CD1c-positive myeloid dendritic cell (primary cell): ENCODE data around the gene NCAN.
"Not testable (repeated sequence)": the region's sequence is repeated elsewhere in the genome, so short reads cannot be mapped to it uniquely, and the experiment has no call there.

Experiments used
- DNase-seq: peaks from one replicate; pipeline ENCODE4 v3.0.0-alpha.2; 2016; ENCODE audit errors: extremely low spot score

Gene NCAN

DNA sequence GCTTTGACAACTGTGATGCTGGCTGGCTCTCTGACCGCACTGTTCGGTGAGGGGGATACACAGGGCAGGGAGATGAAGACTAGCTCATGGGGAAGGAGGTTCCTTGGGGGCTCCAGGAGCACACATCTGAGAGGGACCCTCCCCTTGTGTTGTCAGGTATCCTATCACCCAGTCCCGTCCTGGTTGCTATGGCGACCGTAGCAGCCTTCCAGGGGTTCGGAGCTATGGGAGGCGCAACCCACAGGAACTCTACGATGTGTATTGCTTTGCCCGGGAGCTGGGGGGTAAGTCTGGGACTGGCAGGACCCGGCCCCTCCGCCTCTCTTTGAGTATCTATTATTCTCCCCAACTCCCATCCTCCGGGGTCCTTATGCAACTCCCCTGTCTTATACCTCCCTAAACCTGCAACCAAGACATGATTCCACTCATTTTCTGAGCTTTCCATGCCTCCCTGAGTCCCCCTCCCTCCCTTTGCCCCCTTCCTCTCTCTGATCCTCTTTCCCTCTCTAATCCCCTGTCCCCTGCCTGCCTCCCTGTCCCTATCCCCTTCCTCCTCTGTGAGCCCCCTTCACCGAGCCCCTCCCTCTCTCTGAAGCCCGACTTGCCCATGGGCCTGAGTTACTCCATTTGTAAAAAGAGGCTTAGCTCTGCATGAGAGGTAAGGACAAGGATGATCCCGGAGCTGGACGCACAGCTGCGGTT lies 12.5 kb downstream of the NCAN start:
- DNase-seq = no peak

- peak; percentile 90 for DNase-seq
Measured at GRCh38 chr19:19224852-19225494, 13.2 kb downstream of the NCAN start.

DNA sequence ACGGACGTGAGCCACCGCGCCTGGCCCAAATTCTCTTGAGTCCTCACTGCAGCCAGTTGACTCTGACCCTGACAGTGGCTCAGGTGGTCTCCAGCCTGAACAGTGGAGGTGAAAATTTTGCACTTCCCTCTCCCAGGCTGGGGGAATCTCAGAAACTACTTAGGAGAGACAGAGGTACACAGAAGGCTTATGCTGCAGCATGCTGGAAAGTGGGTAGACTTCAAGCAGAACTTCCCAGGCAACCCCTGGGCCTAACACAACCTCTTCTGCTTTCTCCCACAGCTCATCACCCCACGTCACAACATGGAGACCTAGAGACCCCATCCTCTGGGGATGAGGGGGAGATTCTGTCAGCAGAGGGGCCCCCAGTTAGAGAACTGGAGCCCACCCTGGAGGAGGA lies 14.4 kb downstream of the NCAN start:
- no peak for DNase-seq

DNA sequence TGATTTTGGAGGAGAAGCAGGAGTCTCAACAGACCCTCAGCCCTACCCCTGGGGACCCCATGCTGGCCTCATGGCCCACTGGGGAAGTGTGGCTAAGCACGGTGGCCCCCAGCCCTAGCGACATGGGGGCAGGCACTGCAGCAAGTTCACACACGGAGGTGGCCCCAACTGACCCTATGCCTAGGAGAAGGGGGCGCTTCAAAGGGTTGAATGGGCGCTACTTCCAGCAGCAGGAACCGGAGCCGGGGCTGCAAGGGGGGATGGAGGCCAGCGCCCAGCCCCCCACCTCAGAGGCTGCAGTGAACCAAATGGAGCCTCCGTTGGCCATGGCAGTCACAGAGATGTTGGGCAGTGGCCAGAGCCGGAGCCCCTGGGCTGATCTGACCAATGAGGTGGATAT lies 14.9 kb downstream of the NCAN start:
- DNase-seq = no peak

DNA sequence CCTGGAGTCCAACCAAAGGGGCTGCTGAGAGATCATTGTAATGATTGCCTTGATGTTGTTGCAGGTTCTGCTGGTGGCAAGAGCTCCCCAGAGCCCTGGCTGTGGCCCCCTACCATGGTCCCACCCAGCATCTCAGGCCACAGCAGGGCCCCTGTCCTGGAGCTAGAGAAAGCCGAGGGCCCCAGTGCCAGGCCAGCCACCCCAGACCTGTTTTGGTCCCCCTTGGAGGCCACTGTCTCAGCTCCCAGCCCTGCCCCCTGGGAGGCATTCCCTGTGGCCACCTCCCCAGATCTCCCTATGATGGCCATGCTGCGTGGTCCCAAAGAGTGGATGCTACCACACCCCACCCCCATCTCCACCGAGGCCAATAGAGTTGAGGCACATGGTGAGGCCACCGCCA lies 15.5 kb downstream of the NCAN start:
- no peak for DNase-seq

DNA sequence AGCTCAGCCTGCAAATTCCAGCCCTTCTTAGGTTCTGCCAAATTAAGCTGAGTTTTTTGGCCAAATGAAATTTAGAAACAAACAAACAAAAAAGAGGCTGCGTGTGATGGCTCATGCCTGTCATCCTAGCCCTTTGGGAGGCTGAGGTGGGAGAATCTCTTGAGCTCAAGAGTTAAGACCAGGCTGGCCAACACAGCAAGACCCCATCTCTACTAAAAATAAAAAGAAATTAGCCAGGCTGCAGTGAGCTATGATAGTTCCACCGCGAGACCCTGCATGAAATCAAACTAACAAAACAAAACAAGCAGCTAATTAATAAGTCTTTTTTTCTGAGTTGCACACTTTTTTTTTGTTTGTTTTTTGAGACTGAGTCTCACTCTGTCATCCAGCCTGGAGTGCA lies 17.9 kb downstream of the NCAN start:
- no peak for DNase-seq

DNA sequence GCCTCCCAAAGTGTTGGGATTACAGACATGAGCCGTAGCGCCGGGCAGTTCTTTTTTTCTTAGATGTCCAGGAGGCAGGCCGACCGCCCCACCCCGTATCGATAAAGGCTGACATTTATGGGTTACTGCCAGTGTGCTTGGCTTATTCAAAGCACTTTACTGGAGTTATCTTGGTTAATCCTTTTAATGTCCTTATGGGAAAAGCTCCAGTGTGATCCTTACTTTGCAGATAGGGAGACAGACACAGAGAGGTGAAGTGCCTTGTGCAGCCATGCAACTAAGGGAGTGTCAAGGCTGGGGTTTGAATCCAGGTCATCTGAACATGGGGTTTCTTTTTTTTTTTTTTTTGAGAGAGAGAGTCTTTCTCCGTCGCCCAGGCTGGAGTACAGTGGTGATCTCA lies 19.2 kb downstream of the NCAN start:
- DNase-seq = no peak

GRCh38 chr19:19232261-19232721 lies 20.5 kb downstream of the NCAN start:
- no peak for DNase-seq

DNA sequence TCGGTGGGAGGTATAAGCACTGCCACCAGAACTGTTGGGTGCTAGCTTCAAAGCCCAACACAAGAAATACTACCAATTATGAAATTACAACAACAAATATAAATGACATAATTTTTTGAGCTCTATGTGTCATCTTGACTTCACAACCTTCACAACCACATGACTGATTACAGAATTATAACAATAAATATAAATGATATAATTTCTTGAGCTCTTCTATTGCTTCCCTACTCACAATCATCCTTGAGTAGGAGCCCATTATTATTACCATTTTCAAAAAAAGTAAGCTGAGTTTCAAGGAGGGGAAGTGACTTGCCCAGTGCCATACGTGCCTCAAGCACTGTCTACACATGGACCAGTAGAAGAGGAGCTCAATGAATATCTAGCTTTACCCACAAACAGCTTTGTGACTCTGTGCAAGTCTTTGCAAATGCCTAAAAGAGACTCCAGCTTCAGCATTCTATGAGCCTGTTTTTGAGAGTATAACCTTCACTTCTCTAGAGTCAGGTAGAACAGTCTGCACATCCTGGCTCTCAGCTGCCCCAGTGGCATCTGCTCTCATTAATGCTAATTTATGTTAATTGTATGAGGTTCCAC lies 22.6 kb downstream of the NCAN start:
- no peak for DNase-seq

GRCh38 chr19:19236173-19236572 lies 24.4 kb downstream of the NCAN start:
- no peak for DNase-seq

DNA sequence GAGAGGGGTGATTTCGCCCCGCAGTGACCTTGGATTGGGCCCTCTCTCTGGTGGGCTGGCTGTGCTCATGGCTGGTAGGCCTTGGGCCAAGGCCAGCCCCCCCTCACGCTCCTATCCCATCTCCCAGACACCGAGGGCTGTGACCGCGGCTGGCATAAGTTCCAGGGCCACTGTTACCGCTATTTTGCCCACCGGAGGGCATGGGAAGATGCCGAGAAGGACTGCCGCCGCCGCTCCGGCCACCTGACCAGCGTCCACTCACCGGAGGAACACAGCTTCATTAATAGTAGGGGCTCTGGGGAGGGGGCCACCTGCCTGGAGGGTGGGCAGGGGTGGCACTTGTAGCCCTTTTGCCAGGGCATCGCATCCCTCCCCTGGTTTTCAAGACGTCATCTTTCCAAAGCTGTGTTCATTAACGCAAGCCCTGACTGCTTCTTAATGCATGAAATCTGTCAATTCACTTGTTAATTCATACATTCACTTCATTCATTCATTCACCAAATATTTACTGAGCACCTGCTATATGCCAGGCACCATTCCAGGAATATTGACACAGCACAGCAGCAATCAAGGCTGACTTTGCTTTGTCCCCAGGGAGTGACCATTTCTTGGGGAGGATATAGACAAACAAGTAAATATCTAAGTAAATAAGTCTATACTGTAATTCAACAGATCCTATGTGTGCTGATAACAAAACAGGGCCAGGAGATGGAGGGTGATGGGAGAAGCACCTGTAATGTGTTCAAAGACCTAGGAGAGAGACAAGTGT lies 26.6 kb downstream of the NCAN start:
- DNase-seq = no peak

DNA sequence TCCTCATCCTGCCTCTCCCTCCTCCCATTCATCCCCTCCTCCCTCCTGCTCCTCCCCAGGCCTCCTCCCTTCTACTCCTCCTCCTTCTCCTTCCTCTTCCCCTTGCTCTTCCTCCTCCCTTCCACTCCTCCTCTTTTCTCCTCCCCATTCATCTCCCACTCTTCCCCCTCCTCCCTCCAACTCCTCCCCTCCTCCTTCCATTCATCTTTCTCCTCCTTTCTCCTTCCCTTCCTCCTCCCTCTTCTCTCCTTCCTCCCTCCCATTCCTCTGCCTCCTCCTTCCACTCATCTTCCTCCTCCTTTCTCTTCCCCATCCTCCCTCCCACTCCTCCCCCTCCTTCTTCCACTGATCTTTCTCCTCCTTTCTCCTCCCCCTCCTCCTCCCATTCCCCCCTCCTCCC lies 27.9 kb downstream of the NCAN start:
- DNase-seq = no peak

DNA sequence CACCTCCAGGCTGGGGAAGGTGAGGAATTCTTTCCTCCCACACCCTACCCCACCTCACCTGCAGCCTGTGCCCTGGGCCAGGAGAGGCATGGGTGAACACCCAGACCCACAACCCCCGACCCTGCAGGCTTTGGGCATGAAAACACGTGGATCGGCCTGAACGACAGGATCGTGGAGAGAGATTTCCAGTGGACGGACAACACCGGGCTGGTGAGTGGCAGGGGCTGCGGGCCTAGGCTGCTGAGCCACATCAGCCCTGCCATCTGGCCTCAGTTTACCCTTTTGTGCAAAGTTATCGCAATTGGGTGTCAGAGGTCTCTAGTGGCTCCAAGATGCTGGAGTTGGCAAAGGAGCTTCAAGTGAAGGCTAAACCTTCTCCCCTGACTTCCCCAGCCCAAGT lies 28.7 kb downstream of the NCAN start:
- DNase-seq = no peak

GRCh38 chr19:19250196-19250801 lies 38.5 kb downstream of the NCAN start:
- no peak for DNase-seq

DNA sequence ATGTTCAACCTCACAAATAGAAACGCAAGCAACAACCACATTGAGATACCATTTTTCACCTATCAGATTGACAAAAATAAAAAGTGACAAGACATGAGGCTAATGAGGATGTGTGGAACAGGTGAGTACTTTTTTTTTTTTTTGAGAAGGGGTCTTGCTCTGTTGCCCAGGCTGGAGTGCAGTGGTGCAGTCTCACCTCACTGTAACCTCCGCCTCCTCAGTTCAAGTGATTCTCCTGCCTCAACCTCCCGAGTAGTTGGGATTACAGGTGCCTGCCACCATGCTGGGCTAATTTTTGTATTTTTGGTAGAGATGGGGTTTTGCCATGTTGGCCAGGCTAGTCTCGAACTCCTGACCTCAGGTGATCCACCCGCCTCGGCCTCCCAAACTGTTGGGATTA lies 41.7 kb downstream of the NCAN start:
- not testable (repeated sequence) for DNase-seq

DNA sequence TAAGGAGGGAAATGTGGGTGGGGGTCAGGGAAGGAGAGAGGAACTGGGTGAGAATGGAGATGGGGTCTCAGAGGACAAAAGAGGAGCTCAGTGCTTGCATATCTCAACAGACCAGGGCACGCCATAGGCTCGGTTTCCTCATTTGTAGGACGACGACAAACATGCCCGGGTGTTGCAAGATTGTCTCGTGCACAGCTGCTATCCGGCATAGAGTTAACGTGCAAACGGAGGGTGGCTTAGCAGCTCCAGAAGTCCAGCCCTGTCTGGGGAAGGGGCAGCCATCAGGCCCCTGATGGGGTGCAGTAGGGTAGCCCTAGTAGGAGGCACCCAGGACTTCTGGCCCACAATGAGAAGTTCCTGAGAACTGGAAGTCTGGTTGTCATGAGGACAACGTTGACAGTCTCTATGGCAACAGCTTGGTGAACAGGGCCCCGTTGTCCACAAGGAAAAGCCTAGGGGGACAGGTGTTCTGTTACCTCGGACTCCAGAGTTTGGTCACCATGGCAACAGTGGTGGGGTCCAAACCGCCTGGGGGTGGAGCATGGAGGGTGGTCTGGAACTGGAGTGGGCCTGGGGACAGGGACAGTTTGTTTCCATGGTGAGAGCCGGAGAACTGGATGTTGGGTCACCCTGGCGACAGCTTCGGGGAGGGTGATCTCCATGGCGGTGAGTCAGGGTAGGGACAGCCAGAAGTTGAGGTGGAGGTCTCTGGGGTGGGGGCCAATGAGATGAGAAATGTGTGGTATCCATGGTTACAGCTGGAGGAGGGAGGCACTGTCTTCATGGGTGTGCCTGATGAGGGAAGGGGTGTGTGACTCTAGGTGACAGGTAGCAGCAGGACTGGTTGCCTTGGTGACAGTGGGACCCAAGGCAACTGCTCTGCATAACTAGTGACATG lies 44.6 kb downstream of the NCAN start:
- peak; percentile 58 for DNase-seq

DNA sequence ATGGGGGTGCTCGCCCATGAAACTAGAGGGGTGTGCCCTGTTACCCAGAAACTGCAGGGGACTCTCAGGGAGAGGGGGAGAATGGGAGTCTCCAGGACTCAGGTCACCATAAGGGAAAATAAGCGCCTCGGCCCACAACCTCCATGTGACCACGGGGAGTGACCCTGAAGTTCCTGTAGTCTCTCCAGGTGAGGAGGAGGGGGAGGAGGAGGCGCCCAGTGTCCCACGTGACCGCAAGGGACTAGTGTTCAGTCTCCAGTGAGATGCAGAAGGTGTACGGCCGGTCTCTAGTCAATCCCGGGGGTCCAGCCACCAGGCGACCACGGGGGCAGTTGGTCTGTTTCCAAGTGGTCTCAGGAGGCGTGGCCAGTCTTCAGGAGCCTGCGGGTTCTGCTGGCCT lies 45.4 kb downstream of the NCAN start:
- DNase-seq = no peak

GRCh38 chr19:19257836-19258588 lies 46.3 kb downstream of the NCAN start:
- DNase-seq = no peak

- DNase-seq = no peak
Measured at GRCh38 chr19:19258589-19259338, 47.0 kb downstream of the NCAN start.

DNA sequence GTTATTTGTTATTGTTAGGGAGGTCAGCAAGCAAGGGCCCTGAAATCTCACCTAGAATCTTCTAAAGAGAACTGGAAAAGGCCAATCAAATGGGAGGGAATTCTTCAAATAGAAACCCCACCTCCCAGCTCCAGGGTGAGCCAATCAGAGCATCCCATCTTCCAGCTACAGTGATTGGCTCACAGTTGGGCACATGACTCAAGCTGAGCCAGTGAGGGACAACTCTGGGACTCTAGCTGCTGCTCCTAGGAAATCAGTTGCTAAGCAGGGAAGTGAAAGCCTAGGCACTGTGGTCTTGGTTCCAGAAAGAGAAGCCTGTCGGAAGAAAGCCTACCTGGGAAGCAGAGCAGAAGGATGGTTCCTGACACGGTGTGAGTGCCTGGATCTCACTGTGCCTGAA lies 48.0 kb downstream of the NCAN start:
- peak; percentile 85 for DNase-seq
